LNCaP clone FGC (cell line): Measurements from ENCODE around the gene CPA3.

ENCODE experiments used
- DNase-seq: peaks from one replicate; pipeline ENCODE4 v3.0.0-alpha.2; 2011; ENCODE audit warnings: low read depth
- H3K4me3 ChIP-seq: 2 replicates; pipeline ENCODE4 v1.5.1; 2011; ENCODE audit warnings: mild to moderate bottlenecking, low read depth, low read length, control low read depth
- CTCF ChIP-seq: IDR thresholded peaks from 2 replicates; pipeline ENCODE4 v1.5.1; 2012; ENCODE audit warnings: mild to moderate bottlenecking; ENCODE audit not compliant: control insufficient read depth, insufficient read depth; ENCODE audit errors: extremely low read depth

CPA3 gene

GRCh38 chr3:148825476-148825875 lies 39.6 kb upstream of the CPA3 start:
- no peak for DNase-seq

GRCh38 chr3:148827585-148827984 lies 37.5 kb upstream of the CPA3 start, which contains the start of gene CPB1:
Gene CPB1, plus strand, starts transcription at chr3:148827811. Its CDS starts 13 bp downstream, at chr3:148827824.
- DNase-seq: no peak
- no peak for TF ChIP-seq CTCF
- no peak within 1 kb of the TSS for H3K4me3 ChIP-seq

More at GRCh38 chr3:148825476-148825875, 39.6 kb upstream of the CPA3 start:
- TF ChIP-seq CTCF: no peak
- no peak overlapping the region for H3K4me3 ChIP-seq

GRCh38 chr3:148828136-148828690 lies 36.9 kb upstream of the CPA3 start:
- TF ChIP-seq CTCF: no peak
- H3K4me3 ChIP-seq: no peak overlapping the region
- no peak for DNase-seq

- no peak for DNase-seq
- H3K4me3 ChIP-seq: no peak overlapping the region
- no peak for TF ChIP-seq CTCF
Measured at GRCh38 chr3:148829926-148830325, 35.2 kb upstream of the CPA3 start.

GRCh38 chr3:148833223-148833622 lies 31.9 kb upstream of the CPA3 start:
- DNase-seq: no peak
- no peak for TF ChIP-seq CTCF
- H3K4me3 ChIP-seq: no peak overlapping the region

- no peak for DNase-seq
- H3K4me3 ChIP-seq: no peak overlapping the region
- no peak for TF ChIP-seq CTCF
Measured at GRCh38 chr3:148839805-148840204, 25.3 kb upstream of the CPA3 start.

- H3K4me3 ChIP-seq: no peak overlapping the region
- no peak for DNase-seq
Measured at GRCh38 chr3:148840451-148840850, 24.6 kb upstream of the CPA3 start.

More at GRCh38 chr3:148840451-148840850, 24.6 kb upstream of the CPA3 start:
- TF ChIP-seq CTCF: no peak
